NOMO-1 treated with dmso at 0.1 percent for 144 hours (cell line): Measurements from ENCODE around the gene PMAIP1.
"Not testable (repeated sequence)": the region's sequence is repeated elsewhere in the genome, so short reads cannot be mapped to it uniquely, and the experiment has no call there.

ENCODE experiments used
- DNase-seq: peaks from one replicate; lab custom pipeline; 2025; ENCODE audit not compliant: unreplicated experiment; lab: John Stamatoyannopoulos, UW

Gene PMAIP1

DNA sequence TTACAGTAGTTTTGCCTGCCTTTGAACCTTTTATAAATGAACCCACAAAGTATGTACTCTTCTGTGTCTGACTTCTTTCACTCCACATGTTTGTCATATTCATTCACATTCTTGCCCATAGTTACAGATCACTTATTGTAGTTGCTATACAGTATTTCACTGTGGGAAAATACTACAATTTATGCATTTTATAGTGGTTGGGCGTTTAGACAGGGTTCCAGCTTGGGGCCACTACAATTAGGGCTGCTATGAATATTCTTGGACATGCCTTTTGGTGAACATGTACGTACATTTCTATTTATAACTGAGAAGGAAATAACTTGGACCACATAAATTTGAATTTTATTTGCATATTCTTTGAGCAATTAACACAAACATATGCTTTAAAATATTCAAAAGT lies 15.4 kb upstream of the PMAIP1 start:
- no peak for DNase-seq

GRCh38 chr18:59885579-59886163 lies 14.1 kb upstream of the PMAIP1 start:
- peak; percentile 74 for DNase-seq

DNA sequence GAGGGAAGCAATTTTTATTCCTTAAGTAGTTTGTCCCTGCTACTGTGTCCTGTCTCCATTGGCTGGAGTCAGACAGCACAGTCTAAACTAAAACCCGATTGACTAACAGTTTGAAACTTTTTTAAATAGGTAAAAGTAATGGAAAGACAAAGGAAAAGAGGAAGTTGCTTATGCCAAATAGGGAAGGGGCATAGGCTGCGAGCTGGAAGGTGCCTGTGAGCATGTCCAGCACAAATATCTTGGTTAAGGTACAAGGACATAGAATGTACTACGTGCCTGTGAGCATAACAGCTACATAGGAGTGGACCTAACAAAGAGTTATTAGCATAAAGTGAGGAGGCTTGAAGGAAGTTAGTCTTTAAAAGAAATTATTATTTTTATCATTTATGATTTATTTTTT lies 13.4 kb upstream of the PMAIP1 start:
- not testable (repeated sequence) for DNase-seq

- DNase-seq = no peak
Observed at GRCh38 chr18:59892123-59892522, 7.7 kb upstream of the PMAIP1 start.

GRCh38 chr18:59893971-59894370 lies 5.8 kb upstream of the PMAIP1 start:
- no peak for DNase-seq

- DNase-seq = no peak
Observed at GRCh38 chr18:59897321-59897954, 2.4 kb upstream of the PMAIP1 start.

DNA sequence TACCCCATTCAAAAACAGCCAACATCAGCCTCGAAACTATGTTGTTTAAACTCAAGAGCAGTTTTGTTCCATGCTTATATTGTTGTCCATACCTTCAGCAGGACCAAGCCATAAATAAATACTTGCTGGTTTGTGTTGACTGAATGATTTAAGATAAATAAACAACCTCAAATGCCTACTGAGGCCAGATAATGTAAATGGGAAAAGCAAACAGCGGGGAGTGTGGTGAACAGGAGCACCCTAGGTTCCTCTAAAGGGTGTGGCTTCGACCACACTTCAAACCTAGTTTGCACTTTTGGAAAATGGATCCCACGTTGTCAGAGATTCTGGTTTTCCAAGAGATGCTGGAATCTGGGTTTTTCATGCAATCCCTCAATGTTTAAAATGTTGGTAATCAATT lies 1.7 kb upstream of the PMAIP1 start:
- DNase-seq = no peak

- no peak for DNase-seq
Observed at GRCh38 chr18:59898609-59899297, 1.0 kb upstream of the PMAIP1 start.

DNA sequence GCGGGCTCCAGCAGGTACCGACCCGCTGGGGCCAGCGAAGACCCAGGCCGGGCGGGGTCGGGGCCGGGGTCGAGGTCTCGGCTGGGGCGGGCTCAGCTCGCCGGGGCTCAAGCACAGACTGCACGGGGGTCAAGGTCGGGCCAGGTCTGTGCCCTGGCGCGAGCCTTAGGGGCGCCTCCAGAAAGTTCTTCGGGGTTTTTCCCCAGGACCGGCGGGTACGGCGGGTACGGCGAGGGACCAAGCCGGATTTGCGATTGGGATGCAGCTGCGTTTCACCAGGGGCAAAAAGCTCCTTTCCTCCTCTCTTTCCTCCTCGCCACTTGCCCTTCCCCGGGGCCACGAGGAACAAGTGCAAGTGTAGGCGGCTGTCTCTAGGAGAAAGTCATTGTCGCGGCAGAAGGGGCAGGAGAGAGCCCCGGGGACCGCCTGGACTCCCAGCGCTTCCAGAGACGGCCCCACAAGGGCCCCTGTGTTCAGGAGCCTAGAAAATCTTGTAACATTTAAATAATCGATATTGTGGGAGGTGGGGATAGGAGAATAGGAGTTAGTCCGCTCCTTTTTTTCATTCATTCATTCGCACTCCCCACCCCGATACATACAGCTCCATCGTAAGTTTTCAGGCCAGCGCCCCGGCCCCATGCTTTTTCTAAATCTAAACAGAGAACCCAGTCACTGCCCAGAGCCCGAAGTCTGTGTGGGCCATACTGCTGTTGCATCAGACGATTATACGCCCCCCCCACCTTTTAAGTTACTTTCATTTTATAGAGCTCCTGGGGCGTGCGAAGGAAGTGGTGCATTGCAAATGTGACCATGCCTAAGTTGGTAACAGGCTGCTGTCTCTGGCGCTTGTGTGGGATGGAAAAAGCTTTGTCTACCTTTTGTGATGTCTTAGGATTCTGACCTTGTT lies 679 bp downstream of the PMAIP1 start:
- peak; percentile 76 for DNase-seq

GRCh38 chr18:59902131-59902992 lies 2.6 kb downstream of the PMAIP1 start:
- no peak for DNase-seq

DNA sequence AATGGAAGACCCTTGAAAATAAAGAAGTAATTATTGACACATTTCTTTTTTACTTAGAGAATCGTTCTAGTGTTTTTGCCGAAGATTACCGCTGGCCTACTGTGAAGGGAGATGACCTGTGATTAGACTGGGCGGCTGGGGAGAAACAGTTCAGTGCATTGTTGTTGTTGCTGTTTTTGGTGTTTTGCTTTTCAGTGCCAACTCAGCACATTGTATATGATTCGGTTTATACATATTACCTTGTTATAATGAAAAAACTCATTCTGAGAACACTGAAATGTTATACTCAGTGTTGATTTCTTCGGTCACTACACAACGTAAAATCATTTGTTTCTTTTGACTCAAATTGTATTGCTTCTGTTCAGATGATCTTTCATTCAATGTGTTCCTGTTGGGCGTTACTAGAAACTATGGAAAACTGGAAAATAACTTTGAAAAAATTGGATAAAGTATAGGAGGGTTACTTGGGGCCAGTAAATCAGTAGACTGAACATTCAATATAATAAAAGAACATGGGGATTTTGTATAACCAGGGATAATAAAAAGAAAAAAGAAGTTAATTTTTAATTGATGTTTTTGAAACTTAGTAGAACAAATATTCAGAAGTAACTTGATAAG lies 3.3 kb downstream of the PMAIP1 start:
- DNase-seq = no peak

DNA sequence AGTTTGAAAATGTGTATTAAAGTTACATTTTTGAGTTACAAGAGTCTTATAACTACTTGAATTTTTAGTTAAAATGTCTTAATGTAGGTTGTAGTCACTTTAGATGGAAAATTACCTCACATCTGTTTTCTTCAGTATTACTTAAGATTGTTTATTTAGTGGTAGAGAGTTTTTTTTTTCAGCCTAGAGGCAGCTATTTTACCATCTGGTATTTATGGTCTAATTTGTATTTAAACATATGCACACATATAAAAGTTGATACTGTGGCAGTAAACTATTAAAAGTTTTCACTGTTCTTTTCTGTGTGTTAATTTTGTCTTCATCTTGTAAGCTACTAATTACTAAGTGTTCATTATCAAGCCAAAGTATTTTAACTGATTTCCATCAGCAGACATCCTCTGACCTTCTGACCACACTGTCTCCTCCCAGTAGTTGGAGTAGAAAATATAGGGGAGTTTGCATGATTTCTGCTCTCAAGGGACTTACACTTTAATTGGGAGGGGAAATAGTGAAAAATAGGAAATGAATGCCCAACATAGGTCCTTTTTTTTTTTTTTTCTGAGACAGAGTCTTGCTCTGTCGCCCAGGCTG lies 4.3 kb downstream of the PMAIP1 start:
- no peak for DNase-seq

GRCh38 chr18:59905686-59906091 lies 5.9 kb downstream of the PMAIP1 start:
- no peak for DNase-seq

DNA sequence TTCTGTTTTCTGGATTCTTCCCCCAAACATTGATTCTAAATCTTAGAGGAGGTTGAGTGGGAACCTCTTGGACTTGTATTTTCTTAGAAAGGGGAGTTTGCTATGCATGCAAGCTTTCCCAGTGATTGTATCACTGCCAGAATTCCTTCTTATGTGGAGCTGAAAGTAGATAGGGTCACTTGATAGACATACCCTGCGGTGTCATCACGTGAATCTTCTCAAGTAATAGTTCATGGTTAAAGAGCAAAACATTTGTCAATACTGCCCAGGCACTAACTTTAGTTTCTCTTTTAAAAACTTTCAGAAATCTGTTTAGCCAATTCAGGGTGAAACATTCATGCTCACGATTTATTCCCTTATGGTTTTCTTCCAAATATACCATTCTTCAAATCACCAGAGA lies 6.4 kb downstream of the PMAIP1 start:
- DNase-seq = no peak

GRCh38 chr18:59907172-59907571 lies 7.4 kb downstream of the PMAIP1 start:
- no peak for DNase-seq

- DNase-seq = no peak
Observed at GRCh38 chr18:59907660-59908059, 7.9 kb downstream of the PMAIP1 start.

DNA sequence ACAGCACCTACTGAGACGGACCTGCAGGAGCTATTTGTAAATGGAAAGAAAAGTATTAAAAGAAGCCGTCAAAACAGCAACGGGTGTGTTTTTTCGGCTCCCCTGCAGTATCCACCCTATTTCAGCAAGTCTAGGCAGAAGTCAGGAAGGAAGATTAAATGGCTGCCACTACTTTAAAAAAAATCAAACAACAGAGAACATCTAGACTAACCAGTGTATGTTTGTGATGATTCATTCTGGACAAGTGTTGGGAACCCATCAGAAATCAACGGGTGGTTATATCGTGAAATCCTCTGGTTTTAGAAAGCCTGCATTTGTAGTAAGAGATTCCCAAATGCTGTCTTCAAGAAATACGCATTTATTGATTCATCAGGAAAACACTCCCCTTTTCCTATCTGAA lies 9.0 kb downstream of the PMAIP1 start:
- no peak for DNase-seq

- DNase-seq = no peak
Observed at GRCh38 chr18:59909289-59910036, 9.7 kb downstream of the PMAIP1 start.

DNA sequence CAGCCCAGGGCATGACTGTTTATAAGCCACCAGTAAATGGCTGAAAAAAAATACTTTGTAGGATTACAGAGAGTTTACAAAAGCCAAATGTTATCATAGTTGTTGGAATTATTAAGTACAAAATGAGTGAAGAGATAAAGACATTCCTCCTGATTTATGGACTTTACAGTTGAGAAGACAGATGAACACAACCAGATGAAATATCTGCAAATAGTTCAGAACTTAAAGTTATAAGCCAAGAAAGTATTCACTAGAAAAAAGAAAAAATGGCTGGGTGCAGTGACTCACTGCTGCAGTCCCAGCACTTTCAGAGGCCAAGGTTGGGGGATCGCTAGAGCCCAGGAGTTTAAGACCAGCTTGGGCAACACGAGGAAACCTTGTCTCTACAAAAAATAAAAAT lies 11.2 kb downstream of the PMAIP1 start:
- no peak for DNase-seq
